SHP77 treated with DMSO at 0.1 percent for 48 hours (cell line): Measurements from ENCODE around the gene OTOG.

ENCODE experiments used
- DNase-seq: peaks from one replicate; lab custom pipeline; 2025; lab: John Stamatoyannopoulos, UW

OTOG gene

DNA sequence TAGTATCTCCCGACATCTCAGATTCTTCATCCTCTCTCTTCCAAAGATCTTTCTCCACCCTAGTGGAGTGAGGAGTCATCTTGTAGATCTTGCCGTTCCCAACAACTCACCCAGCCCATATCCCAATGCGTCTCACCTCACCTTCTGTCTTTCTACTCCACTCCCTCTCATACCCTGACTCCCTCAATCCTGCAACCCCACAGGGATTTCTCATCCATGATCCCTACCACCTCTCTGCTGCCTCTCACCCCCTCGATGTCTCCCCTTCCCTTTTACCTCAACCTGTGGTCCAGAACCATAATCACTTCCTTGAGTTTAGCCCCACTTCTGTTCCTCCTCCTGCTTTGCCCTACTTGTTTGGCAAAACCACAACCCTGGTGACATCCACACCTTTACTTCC, 41.7 kb downstream of the OTOG start:
- no peak for DNase-seq

DNA sequence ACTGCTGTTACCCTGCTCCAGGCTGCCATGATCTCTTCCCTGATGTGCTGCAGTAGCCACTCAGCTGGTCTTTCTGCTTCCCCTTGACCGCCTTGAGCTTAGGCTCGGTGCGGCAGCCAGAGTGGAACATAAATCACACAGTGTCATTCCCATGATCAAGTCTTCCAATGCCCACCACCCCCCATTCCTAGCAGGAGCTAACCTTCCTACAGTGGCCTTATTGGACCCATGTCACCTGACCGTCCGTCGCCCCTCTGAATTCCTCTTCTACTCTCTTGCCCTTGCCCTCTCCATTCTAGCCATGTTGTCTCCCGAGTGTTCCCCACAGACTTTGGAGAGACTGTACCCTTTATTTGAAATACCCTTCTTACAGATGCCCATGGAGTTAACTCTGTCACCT, 43.4 kb downstream of the OTOG start:
- DNase-seq, result no peak

DNA sequence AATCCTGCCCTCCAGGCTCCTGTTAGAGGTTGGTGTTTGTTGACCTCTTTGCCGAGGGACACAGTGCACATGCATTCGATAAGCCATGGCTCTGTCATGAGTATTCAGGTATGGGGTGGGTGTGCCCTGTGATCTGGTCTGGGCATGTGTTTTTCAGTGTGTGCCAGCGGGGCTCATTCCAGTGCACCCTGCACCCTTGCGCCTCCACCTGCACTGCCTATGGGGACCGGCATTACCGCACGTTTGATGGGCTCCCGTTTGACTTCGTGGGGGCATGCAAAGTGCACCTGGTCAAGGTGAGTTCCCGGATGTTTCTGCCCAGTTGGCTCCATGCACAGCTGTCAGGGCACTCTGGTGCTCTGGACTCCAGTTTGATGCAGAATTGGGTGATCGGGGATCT, 44.2 kb downstream of the OTOG start:
- no peak for DNase-seq

DNA sequence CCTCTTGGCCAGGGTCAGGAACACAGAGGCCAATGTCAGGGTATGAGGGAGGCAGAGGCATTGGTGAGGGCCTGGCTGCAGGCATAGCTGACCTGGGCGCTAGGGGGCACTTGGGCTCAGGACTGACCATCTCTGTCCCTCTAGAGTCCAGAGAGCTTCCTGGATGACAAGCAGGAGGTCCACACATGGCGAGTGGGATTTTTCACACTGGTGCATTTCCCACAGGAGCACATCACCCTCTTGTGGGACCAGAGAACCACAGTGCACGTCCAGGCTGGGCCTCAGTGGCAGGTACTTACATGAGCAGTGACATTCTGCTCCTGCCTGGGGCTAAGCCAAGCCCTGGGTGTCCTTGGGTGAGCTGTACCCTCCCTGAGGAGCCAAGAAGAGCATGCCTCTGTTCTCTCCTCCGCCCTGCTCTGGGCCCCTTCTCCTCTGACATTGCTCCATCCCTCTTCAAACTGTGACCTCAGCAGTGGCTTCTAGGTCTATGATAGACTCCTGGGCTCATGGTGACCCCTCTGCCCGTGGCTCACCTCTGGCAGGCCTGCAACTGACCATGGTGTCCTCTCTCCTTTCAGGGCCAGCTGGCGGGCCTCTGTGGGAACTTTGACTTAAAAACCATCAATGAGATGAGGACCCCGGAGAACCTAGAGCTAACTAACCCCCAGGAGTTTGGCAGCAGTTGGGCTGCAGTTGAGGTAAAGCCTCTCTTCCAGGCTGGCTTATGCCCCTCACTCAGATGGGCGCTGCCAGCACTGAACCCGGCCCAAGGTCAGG, 46.6 kb downstream of the OTOG start:
- no peak for DNase-seq

DNA sequence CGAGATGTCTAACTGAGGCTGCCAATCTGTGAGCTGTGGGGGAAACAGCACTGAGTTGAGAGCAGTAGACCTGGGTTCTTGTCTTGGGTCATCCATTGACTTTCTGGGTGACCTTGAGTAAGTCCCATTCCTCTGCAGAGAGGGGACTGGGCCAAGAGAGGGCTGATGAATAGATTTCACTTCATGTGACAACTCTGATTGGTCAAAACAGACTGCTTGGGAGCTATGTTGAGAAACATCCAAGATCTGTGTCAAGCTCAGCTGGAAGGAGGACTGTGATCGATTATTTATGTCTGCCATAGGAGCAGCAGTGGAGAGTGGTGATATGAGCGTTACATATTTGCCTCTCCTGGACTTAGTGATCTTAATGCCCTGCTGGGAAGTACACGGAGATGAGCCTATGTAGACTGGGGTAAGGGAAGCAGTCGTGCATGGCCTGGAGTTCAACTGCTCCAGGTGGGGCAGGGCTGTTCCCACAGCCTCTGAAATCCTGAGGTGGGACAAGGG, 47.7 kb downstream of the OTOG start:
- DNase-seq, result no peak

DNA sequence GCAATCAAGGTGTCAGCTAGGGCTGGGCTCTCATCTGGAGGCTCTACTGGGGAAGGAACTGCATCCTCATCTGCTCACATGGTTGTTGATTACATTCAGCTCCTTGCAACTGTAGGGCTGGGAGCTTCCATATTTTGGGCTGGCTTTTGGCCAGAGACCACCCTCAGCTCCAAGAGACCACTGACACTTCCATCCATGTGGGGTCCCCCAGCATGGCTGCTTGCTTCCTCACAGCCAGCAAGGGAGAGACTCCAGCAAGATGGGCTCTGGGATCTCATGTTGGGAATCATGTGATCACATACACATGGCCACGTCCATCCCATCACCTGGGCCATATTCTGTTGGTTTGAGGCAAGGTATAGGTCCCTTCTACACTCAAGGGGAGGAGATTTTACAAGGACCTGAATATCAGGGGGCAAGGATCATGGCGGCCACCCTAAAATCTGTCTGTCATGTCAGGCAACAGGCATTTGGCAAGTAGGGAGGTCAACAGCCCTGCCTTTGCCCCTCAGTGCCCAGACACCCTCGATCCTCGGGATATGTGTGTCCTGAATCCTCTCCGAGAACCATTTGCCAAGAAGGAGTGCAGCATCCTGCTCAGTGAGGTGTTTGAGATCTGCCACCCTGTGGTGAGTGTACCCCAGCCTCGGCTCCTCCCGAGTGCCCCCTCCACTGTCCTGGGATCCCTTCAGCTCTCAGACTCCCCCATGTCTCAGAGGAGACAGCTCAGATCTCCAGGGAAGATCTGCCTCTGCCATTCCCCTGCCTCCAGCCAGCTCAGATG, 48.7 kb downstream of the OTOG start:
- DNase-seq, result no peak

DNA sequence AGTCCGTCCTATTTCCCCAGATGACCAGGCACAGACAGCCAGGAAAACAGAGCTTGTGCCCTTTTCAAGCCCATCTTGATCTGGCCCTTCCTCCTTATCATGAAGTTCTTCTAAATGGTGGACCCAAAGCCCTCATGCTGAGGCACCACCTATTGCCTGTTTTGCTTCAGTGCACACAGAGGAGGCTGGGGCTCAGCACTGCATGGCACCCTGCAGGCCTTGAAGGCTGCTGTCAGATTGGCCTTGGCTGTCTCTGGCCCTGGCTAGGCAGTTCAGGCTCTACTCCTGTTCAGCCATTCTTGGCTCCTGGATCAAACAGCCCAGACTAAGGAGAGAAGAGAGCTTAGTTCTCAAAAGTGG, 49.2 kb downstream of the OTOG start:
- DNase-seq, result no peak

DNA sequence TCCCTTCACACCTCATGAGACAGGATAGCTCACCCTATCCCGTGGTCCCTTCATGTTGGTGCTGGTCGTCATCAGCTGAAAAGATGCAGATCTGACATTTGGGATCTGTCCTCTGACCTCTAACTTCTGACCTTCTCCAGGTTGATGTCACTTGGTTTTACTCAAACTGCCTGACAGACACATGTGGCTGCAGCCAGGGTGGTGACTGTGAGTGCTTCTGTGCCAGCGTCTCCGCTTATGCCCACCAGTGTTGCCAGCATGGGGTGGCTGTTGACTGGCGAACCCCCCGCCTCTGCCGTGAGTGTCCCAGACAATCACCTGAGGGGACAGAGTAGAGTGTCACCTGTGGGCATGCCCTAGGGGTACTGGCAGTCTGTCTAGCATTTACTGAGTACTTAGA, 49.7 kb downstream of the OTOG start:
- DNase-seq, result no peak

DNA sequence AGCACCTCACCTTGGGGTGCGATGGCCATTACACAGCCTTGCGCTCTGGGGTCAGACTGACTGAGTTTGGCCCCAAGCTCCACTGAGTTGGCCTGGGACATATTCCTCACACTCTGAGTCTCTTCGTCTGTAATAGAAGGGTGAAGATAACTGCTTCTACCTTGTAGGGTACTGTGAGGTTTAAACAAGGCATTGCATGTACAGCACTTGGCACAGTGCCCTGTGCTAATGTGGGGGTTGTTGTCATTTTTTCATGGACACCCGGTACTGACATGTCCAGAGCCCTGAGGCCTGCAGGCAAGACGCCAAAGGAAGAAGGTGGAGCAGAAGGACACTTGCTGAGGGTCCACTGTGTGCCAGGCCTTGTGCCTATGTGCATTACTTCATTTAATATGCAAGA, 50.7 kb downstream of the OTOG start:
- no peak for DNase-seq

DNA sequence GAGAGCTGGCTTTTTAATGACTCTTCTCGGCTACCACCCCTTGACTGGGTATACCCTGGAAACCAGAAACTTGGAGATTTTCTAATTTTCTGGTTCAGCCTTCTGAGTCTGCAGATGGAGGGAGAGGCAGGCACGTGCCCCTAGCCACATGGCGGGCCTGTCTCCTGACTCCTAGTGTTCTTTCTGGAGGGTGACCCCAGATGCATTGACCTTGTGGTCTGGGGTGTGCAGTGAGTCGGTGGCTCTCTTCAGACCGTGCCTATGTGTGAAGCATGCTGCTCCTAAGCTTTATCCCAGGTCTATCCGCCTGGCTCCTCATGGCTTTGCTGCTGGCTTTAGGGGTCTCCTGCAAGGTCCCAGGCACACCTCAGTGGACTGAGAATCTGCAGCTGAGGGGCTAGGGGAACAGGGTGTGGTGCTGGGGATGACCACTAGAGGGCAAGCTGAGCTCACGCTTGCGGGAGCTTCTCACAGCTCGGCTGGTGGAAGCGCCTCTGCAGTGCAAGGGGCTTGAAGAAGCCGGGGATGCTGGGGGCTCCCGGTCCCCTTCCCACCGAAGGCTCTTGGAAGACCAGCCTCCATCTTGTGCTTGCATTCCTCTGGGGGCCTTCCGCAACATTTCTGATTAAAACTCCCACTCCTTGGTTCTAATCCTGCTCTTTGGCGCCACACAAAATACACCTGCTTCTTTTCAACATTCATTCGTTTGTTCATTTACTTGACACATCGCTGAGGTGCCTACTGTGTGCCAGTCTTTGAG, 51.8 kb downstream of the OTOG start:
- DNase-seq, result no peak

DNA sequence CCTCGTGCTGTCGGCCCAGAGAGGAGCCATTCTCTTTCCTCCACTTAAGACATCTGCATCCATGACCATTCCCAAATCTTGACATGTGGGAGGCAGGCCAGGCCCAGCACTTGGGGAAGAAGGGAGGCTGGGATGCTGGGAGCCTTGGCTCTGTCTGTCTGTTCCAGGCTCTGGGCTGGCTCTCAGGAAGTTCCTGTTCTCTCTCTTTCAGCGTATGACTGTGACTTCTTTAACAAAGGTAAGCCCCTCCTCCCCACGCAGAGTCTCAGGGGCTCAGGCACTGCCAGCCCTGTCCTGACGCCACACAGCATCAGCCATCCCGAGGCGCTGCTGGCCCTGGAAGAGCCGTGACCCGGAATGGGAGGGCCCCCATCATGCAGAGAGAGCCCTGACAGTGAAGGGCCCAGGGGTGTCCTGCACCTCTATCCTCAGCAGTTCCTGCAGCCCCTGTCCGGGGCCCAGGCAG, 52.4 kb downstream of the OTOG start:
- no peak for DNase-seq

DNA sequence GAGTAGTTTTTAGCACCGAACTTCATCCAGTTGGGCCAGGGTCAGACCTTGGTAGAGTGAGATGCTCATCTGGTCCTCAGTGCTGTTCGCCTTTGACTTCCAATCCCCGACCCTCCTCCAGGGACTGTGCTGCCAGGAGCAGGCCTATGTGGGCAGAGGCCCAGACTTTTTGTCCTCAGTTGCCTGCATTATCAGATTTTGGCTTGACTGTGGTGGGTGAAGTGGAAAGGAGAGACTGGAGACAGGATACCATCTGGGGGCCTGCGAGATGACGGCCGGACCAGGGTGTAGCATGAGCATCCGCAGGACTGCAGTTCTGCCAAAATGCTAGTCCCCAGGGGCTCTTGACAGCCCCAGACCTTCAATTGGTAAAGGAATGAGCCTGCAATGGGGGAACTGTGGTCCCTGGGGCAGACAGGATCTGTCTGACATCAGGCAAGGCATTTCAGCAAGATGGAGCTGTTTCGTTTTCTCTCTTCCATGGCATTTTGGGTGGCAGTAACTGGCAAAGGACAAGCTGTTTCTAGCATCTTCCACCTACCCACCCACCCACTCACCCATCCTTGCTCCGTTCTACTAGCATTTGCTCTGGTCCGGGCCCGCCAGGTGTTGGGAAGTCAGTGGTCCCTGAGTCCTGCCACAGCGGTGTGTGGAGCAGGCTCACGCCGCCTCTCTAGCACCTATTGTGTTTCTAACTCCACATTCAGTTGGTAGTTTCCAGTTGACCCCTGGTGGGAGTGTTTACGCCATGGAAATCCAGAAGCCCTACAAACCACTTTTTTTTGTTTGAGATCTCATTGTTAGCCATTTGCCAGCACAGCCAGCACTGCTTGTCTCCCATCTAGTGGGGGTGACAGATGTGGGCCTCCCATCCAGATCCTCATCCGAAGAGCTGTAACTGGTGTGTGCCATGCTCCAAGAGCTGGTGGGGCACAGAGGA, 53.5 kb downstream of the OTOG start:
- DNase-seq, result no peak

DNA sequence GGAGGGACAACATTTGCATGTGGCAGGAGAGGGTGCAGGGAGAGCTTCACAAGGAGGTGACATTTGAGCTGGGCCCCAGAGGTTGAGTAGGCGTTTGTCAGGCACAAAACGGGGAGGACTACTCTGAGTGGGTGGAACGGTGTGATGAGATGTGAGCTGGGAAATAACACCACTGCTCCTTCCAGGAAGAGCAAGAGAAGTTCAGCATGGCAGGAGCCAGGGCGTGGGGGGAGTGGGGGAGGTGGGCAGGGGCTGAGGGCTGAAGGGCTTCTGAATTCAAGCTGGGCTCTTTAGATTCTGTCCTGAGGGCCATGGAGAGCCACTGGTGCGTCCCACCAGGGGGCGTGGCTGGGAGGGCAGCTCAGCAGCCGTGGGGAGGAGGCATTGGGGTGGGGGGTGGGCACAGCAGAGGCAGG, 54.2 kb downstream of the OTOG start:
- DNase-seq, result no peak

DNA sequence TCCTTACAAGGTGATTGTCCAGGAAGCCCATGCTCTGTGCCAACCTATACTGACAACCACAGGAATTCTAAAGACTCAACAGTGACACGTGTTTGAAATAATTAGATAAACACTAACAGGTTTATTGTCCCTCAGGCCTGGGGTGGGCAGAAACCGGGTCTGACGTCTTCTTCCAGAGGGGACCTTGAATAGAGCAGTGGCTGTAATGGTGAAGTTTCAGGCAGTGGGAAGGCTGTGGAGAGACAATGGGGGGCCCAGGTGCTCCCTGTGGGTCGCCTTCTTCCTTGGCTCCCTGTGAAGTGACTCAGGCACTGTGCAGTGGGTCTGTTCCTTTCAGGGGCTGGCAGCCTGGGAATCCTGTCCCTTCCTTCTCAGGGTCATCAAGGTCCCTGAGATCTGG, 54.6 kb downstream of the OTOG start:
- no peak for DNase-seq

DNA sequence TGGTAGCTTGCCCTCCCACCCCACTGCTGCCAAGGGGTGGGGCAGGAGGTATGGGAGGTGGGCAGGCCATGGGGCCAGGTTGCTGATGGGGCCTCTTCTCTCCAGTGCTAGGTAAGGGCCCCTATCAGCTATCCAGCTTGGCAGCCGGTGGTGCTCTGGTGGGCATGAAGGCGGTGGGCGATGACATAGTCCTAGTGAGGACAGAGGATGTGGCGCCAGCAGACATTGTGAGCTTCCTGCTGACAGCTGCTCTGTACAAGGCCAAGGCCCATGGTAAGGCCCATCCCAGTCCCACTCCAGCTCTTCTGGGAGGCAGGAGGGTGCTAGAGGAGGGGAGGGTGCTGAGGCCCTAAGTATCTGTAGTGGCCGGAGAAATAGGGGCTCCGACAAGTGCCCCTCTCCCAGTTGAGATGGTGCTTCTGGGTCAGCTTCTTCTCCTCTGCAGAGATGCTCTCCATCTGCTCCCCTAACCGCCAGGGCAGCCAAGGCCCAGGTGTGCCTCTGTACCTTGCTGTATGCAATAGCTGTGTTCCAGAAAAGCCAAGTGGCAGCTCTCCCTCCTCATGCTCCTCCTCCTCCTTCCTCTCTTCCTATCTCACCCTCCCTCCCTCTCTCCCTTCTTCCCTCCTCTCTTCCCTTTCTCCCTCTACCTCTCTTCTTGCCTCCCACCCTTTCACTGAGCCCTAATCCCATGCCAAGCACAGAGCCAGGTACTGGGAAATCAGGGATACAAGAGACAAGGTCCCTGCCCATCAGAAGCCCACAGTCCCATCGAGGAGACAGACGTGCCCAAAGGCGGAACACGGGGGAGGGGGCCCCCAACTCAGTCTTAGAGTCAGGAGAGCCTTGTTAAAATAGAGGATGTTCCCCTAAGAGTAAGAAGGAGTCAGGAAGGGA, 55.3 kb downstream of the OTOG start:
- DNase-seq, result no peak

DNA sequence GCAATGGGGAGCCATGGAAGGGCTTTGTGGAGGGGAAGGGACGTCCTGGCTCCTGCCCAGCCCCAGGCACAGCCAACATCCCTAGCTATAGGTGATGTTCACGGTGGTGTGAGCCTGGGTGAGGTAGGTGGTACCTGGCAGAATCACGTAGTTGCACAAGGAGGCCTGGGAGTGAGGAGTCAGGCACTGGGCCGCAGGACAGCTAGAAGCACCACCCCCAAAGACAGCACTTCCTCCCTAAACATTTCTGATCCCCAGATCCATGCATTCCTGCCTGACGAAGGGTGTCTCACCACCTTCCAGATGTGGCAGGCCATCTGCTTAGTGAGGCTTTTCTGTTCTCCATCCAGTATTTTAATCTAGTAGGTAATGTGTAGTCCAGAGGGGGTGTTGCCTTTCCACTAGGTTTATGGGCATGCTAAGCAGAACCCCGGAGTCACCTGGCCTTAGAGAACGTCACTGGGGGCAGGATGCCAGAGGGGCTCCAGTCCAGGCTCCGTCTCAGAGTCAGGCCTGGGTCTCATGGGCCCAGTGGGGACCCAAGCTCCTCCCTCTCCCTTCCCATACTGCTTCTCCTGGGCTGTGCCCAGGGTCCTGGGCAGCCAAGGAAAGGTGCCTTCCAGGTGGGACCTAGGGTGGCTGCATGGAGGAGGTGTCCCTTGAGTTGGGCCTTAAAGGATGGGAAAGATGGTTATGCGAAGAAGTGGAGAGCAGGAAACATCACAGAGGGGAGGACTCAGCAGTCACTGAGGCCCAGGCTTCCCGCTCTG, 56.2 kb downstream of the OTOG start:
- DNase-seq, result no peak

DNA sequence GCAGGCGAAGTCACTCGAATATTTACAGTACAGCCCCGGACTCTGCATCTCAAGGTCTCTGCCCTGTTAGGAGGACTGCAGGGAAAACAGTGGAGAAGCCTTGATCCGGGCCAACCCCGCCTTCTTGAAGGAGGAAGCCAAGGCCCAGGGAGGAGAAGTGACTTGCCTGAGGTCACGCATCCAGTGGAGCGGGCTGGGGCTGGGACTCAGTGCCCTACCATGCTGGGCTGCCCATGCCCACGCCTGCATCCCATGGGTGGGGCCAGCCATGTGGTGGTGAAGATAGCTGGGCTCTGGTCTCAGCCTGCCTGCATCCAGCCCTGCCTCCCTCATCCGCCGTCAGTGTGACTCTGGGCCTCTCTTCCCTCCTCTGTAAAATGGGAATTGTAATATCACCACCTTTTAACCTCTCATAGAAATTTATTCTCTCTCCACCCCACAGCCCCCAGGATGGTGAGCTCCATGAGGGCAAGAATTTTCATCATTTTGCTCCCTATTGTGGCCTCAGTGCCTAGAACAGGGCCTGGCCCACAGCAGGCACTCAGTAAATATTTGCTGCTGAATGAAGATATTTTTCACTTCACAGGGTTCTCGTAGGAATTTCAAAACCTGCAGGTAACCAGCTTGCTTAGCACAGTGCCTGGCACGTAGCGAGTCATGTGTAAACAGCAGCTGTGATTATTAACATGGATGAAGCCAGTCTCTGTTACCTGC, 57.3 kb downstream of the OTOG start:
- no peak for DNase-seq

DNA sequence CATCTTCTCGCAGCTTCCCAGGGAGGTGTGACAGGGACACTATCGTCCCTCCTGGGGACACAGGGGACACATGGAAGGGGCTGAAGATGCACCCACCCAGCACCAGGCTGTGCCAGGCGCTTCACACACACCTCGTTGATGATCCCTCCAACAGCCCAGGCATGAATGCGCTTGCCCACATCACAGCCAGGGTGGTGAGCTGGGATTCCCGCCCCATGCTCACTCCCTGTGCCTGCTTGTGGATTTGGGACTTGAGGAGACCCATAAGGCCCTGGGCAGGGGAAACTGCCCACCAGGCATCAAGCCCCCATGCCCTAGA, 57.8 kb downstream of the OTOG start:
- DNase-seq, result no peak

DNA sequence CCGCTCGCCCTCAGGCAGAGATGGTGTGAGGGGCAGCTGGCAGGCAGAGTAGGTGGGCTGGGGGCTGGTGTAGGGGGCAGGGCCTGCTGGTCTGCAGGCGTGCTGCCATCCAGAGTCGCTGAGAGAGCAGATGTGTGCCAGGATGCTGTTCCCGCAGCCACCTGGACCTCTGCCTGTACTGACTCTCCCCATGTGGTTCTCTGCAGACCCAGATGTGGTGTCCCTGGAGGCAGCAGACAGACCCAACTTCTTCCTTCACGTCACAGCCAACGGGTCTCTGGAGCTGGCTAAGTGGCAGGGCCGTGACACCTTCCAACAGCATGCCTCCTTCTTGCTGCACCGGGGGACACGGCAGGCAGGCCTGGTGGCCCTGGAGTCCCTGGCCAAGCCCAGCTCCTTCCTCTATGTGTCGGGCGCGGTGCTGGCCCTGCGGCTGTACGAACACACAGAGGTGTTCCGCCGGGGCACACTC, 58.6 kb downstream of the OTOG start:
- no peak for DNase-seq
